ENCODE measurements around the gene PUDP. TPM values are rescaled to one million over a fixed set of nuclear protein-coding genes. Genes with fewer than 3 reads are reported as not detected.

The PUDP gene
- total and polyA plus RNA-seq, 3 donors from 2014 or later = 8.8 to 15.5 (median 10.2) TPM

DNA sequence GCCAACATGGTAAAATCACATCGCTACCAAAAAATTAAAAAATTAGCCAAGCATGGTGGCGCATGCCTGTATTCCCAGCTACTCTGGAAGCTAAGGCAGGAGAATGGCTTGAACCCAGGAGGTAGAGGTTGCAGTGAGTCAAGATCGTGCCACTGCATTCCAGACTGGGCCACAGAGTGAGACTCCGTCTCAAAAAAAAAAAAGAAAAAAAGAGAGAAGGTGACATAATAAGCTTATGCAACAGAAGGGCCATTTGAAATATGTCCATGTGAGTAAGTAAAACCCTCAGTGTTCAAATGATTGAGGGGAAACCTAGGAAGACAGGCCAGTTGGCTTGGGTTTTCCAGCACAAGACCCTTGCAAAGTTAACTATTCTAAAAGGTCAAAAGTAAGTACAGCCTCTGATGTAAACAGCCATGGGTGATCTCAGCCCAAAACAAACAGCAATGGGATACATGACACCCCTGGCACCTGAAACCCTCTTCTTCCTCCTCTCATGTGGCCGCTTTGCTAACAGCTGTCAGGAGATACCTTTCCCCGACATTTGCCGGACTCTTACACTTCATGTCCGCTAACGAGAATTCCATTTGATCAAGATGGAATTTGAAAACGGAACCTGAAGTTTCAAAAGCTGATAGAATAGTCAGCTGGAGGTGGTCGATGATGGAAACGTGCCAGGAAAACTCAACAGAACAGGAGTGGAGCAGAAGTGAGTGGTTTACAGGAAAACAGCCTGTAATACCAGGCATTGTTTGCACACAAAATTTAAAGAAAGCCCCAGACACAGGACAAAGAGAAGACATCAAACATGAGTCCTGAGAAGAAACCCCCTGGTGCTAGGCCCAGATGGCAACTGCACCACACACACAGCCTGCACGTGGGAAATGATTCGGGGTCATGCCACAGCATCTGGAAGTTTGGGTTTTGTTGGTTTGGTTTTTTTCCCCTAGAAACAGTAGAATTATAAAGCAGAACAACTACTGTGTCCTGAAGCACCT lies 93.4 kb downstream of the PUDP start:
- no peak overlapping the region for H3K4me3 ChIP-seq
- no peaks in the 10 kb centered on the region for H3K4me1 ChIP-seq
- intact Hi-C loops (cut with DNase I; ENCODE audit: low total_unique reads) = no loop called here
- TF ChIP-seq, protein P1, sequence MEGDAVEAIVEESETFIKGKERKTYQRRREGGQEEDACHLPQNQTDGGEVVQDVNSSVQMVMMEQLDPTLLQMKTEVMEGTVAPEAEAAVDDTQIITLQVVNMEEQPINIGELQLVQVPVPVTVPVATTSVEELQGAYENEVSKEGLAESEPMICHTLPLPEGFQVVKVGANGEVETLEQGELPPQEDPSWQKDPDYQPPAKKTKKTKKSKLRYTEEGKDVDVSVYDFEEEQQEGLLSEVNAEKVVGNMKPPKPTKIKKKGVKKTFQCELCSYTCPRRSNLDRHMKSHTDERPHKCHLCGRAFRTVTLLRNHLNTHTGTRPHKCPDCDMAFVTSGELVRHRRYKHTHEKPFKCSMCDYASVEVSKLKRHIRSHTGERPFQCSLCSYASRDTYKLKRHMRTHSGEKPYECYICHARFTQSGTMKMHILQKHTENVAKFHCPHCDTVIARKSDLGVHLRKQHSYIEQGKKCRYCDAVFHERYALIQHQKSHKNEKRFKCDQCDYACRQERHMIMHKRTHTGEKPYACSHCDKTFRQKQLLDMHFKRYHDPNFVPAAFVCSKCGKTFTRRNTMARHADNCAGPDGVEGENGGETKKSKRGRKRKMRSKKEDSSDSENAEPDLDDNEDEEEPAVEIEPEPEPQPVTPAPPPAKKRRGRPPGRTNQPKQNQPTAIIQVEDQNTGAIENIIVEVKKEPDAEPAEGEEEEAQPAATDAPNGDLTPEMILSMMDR (IDR thresholded peaks at IDR 0.05) = no peak
- TF ChIP-seq POLR2A (IDR thresholded peaks at IDR 0.05) = no peak
- no peaks in the 10 kb centered on the region for H3K9me3 ChIP-seq
- DNase-seq = no peak
- no peaks in the 10 kb centered on the region for H3K36me3 ChIP-seq (ENCODE audit: low read depth, missing control alignments)
- no peak overlapping the region for H3K27ac ChIP-seq
- 87 to 92% methylated on average over 14 of the region's 14 CpGs for WGBS, 2 donors
- no peaks in the 10 kb centered on the region for H3K27me3 ChIP-seq

DNA sequence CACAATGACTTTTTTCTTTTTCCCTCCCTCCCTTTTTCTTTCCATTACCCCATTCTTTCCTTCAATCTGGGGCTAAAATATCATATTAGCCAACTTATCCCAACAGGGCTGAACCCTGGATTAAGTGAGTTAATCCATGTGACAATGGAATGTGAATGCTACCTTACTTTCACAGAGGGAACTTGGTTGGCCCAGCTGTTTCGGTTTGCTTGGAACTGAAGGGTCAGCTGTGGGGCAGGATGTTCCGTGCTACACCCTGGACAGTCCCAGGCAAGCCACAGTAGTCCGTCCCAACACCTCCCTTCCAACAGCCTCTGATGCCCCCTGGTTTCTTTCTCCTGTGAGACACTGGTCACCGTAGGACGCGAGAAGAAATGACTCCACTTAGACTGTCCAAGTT lies 95.4 kb downstream of the PUDP start:
- no peak overlapping the region for H3K4me3 ChIP-seq
- H3K36me3 ChIP-seq (ENCODE audit: low read depth, missing control alignments) = no peaks in the 10 kb centered on the region
- TF ChIP-seq, protein P1 (IDR thresholded peaks at IDR 0.05) = no peak
- TF ChIP-seq POLR2A (IDR thresholded peaks at IDR 0.05) = no peak
- DNase-seq = no peak
- 81 to 86% methylated on average over 6 of the region's 6 CpGs for WGBS, 2 donors
- no peaks in the 10 kb centered on the region for H3K9me3 ChIP-seq
- no peak overlapping the region for H3K27ac ChIP-seq
- H3K4me1 ChIP-seq = no peaks in the 10 kb centered on the region
- intact Hi-C loops (cut with DNase I; ENCODE audit: low total_unique reads) = no loop called here
- no peaks in the 10 kb centered on the region for H3K27me3 ChIP-seq

DNA sequence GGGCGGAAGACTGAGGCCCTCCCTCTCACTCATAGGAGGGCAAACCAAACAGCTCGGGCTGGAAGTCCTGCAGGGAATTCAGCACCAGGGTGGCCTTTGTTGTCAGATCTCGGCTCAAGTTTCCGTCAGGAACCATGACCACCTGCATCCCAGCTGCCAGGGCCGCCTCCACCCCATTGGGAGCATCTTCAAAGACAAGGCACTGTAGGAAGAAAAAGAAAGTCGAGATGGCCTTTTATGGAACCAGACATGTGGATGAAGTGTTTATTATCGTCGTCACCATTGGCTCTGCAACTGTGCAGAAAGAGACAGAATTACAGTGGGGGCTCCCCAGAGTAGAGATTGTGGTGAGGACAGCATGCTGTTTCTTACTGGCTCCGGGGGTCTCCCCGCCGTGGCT lies 97.7 kb downstream of the PUDP start:
- Histone ChIP-seq H3K4me3 (no peak overlapping the region), H3K36me3 (ENCODE audit: low read depth, missing control alignments) (no peaks in the 10 kb centered on the region), H3K4me1 (no peaks in the 10 kb centered on the region), H3K9me3 (no peaks in the 10 kb centered on the region), H3K27ac (no peak overlapping the region), H3K27me3 (no peaks in the 10 kb centered on the region)
- TF ChIP-seq, protein P1 (IDR thresholded peaks at IDR 0.05) = no peak
- TF ChIP-seq POLR2A (IDR thresholded peaks at IDR 0.05) = no peak
- intact Hi-C loops (cut with DNase I; ENCODE audit: low total_unique reads) = no loop called here
- 93 to 94% methylated on average over 11 of the region's 11 CpGs for WGBS, 2 donors
- no peak for DNase-seq

DNA sequence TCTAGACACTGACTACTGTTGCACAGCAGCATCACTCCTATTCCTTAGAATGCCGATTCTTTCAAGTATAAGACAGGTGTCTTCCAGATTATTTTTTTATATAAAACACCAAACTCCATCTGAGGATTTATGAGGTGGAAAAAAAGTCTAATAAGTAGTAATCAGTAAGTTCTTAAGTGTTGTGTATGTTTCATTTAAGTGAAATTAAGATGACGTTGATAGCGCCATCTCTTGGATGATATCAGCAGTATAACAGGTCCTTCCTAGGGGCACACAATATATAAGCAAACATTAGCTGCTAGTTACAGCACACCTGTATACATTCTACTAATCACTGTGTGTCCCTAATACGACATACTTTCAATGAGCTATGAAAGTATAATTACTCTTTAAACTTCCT lies 100.0 kb downstream of the PUDP start:
- no peak for DNase-seq
- Histone ChIP-seq H3K36me3 (ENCODE audit: low read depth, missing control alignments) (no peaks in the 10 kb centered on the region), H3K27me3 (no peaks in the 10 kb centered on the region), H3K9me3 (no peaks in the 10 kb centered on the region), H3K4me3 (no peak overlapping the region), H3K4me1 (no peaks in the 10 kb centered on the region), H3K27ac (no peak overlapping the region)
- intact Hi-C loops (cut with DNase I; ENCODE audit: low total_unique reads) = no loop called here
- WGBS, 2 donors = 96 to 98% methylated on average over 4 of the region's 4 CpGs
- TF ChIP-seq, protein P1 (IDR thresholded peaks at IDR 0.05) = no peak
- TF ChIP-seq POLR2A (IDR thresholded peaks at IDR 0.05) = no peak

Data from testis (tissue), 3 donors.